Astrocyte (in vitro differentiated cells and primary cell): Measurements from ENCODE around the gene CDKN1C.

Experiments used
- CTCF ChIP-seq: IDR thresholded peaks from 2 replicates; pipeline ENCODE4 v1.5.1; 2011; ENCODE audit warnings: low read depth, mild to moderate bottlenecking, inconsistent platforms, low read length, moderate library complexity; ENCODE audit not compliant: insufficient read depth
- EZH2 ChIP-seq: IDR thresholded peaks from 2 replicates; pipeline ENCODE4 v1.6.1; 2012; ENCODE audit warnings: mild to moderate bottlenecking, low read length, inconsistent platforms; ENCODE audit not compliant: insufficient read depth

DNA sequence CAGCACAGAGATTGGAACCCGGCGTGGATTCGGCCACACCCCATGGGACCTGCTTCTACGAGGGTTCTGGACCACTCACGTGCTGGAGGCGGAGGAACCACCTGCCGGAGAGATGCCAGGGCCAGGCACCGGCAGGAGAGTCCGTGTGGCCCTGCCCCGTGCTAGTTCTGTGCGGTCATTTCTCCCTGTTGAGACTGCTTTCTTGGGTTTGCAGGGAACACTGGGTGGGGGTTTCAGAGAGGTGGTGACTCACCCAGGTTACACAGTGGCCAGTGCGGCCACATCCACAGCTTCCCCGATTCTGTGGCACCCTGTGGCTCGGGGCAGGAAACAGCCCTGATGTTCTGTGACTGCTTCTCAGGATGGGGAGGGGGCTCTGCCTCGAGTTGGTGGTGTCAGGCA lies 47.3 kb upstream of the CDKN1C start:
- TF ChIP-seq CTCF: no peak
- no peak for TF ChIP-seq EZH2
